Testis (tissue), 2 donors: ENCODE results near the gene ELFN2.

Source experiments
- CTCF ChIP-seq, 3 experiments: fragments of 450-650 bp in 2 of 3; fragments of 200-600 bp in 1 of 3; sonication (generic) in 1 of 3; IDR thresholded peaks; one replicate each; pipeline ENCODE4 v1.5.1; 2016 to 2019; ENCODE audit warnings: antibody characterized with exemption in 3 of 3, mild to moderate bottlenecking in 2 of 3, moderate library complexity in 1 of 3
- POLR2A ChIP-seq: fragments of 450-650 bp; IDR thresholded peaks from one replicate; pipeline ENCODE4 v1.6.1; 2017; ENCODE audit warnings: antibody characterized with exemption, mild to moderate bottlenecking, moderate library complexity

GRCh38 chr22:37331856-37332536 lies 95.3 kb downstream of the ELFN2 start:
- TF ChIP-seq POLR2A (no peak), CTCF (IDR thresholded peaks at IDR 0.05) (no peak)
